IMR-90 (cell line): Measurements from ENCODE around the gene MBIP. TPM values are rescaled to one million over a fixed set of nuclear protein-coding genes. Genes with fewer than 3 reads are reported as not detected.

Experiments
- ATAC-seq: fragments of 200-7000 bp; cut with Tn5 transposase; 2 replicates; pipeline ENCODE4 v1.9.1; 2020; ENCODE audit warnings: low read depth, mild to moderate bottlenecking, moderate library complexity
- BruUV-seq: library from RNA; stranded (reverse); fragments of 400-500 nt; replicated peaks from 2 replicates; lab custom pipeline; 2021; lab: Mats Ljungman, UMichigan
- CTCF ChIA-PET: fragments of 300-600 bp; formaldehyde crosslinking; extraction: SDS; loops from one replicate; lab custom pipeline; 2021; ENCODE audit warnings: antibody characterized with exemption; lab: Yijun Ruan, JAX
- POLR2A ChIA-PET: fragments of 300-600 bp; sonication (Branson Sonifier 250); formaldehyde crosslinking; loops from one replicate; lab custom pipeline; 2022; ENCODE audit warnings: antibody characterized with exemption; ENCODE audit not compliant: unreplicated experiment; lab: Charles Lee
- DNase-seq: peaks from one replicate; pipeline ENCODE4 v3.0.0; 2013
- H2AFZ ChIP-seq: replicated peaks from 2 replicates; pipeline ENCODE3; 2013; ENCODE audit warnings: low read length, mild to moderate bottlenecking; ENCODE audit not compliant: poor library complexity
- H2AK5ac ChIP-seq: 2 replicates; pipeline ENCODE4 v1.6.1; 2013; ENCODE audit warnings: low read depth, low read length, inconsistent platforms
- H2AK9ac ChIP-seq: replicated peaks from 2 replicates; pipeline ENCODE3; 2013; ENCODE audit warnings: mild to moderate bottlenecking, low read depth, low read length, moderate library complexity; ENCODE audit not compliant: poor library complexity
- H2BK120ac ChIP-seq: 2 replicates; pipeline ENCODE4 v1.6.1; 2013; ENCODE audit warnings: low read depth, low read length, inconsistent platforms
- H2BK15ac ChIP-seq: 3 replicates; pipeline ENCODE4 v1.6.1; 2013; ENCODE audit warnings: low read depth, low read length, inconsistent platforms
- H2BK20ac ChIP-seq: 2 replicates; pipeline ENCODE4 v1.6.1; 2013; ENCODE audit warnings: low read depth, mild to moderate bottlenecking, inconsistent platforms, low read length, moderate library complexity
- H2BK5ac ChIP-seq: 2 replicates; pipeline ENCODE4 v1.6.1; 2013; ENCODE audit warnings: mild to moderate bottlenecking, low read depth, low read length, inconsistent platforms; ENCODE audit not compliant: poor library complexity, severe bottlenecking
- H3K14ac ChIP-seq: replicated peaks from 2 replicates; pipeline ENCODE4 v1.6.1; 2013; ENCODE audit warnings: low read depth, low read length, inconsistent platforms
- H3K18ac ChIP-seq: 2 replicates; pipeline ENCODE4 v1.6.1; 2013; ENCODE audit warnings: low read depth, low read length, control low read depth
- H3K23ac ChIP-seq: 2 replicates; pipeline ENCODE4 v1.6.1; 2013; ENCODE audit warnings: low read depth, low read length, inconsistent platforms
- H3K27ac ChIP-seq: 2 replicates; pipeline ENCODE4 v1.5.1; 2013; ENCODE audit warnings: mild to moderate bottlenecking, control low read depth, low read length; ENCODE audit not compliant: insufficient read depth
- H3K27me3 ChIP-seq: 2 replicates; pipeline ENCODE4 v1.6.1; 2013; ENCODE audit warnings: low read length; ENCODE audit not compliant: control insufficient read depth, insufficient read depth
- H3K36me3 ChIP-seq: 2 replicates; pipeline ENCODE4 v1.6.1; 2013; ENCODE audit warnings: low read length, mixed read lengths; ENCODE audit not compliant: control insufficient read depth, insufficient read depth
- H3K4ac ChIP-seq: 2 replicates; pipeline ENCODE4 v1.6.1; 2013; ENCODE audit warnings: low read depth, low read length, inconsistent platforms
- H3K4me1 ChIP-seq: 2 replicates; pipeline ENCODE4 v1.6.1; 2013; ENCODE audit warnings: low read length, mixed read lengths; ENCODE audit not compliant: control insufficient read depth, insufficient read depth
- H3K4me2 ChIP-seq: 2 replicates; pipeline ENCODE4 v1.6.1; 2013; ENCODE audit warnings: low read depth, mild to moderate bottlenecking, control low read depth, low read length, moderate library complexity
- H3K4me3 ChIP-seq: 2 replicates; pipeline ENCODE4 v1.5.1; 2013; ENCODE audit warnings: low read depth, mild to moderate bottlenecking, control low read depth, low read length, moderate library complexity; ENCODE audit not compliant: insufficient read depth
- H3K56ac ChIP-seq: 2 replicates; pipeline ENCODE4 v1.6.1; 2013; ENCODE audit warnings: low read length, inconsistent platforms; ENCODE audit not compliant: insufficient read depth; ENCODE audit errors: extremely low read depth
- H3K79me1 ChIP-seq, 2 experiments: 2 replicates each; pipeline ENCODE4 v1.6.1; 2013; ENCODE audit warnings: low read length in 2 of 2, inconsistent platforms in 1 of 2, low read depth in 1 of 2
- H3K9ac ChIP-seq: 2 replicates; pipeline ENCODE4 v1.6.1; 2013; ENCODE audit warnings: low read depth, low read length, control low read depth
- H3K9me1 ChIP-seq: 2 replicates; pipeline ENCODE4 v1.6.1; 2013; ENCODE audit warnings: low read length, inconsistent platforms; ENCODE audit not compliant: insufficient read depth
- H3K9me3 ChIP-seq: 2 replicates; pipeline ENCODE4 v1.6.1; 2013; ENCODE audit warnings: low read length; ENCODE audit not compliant: control insufficient read depth, insufficient read depth
- H4K20me1 ChIP-seq: 2 replicates; pipeline ENCODE4 v1.6.1; 2013; ENCODE audit warnings: low read length, inconsistent platforms; ENCODE audit not compliant: insufficient read depth
- H4K5ac ChIP-seq: 2 replicates; pipeline ENCODE4 v1.6.1; 2013; ENCODE audit warnings: mild to moderate bottlenecking, low read depth, low read length, control low read depth
- H4K8ac ChIP-seq, 2 experiments: 2 replicates each; pipeline ENCODE4 v1.6.1; 2013; ENCODE audit warnings: low read depth in 2 of 2, low read length in 2 of 2, control low read depth in 1 of 2, inconsistent platforms in 1 of 2
- H4K91ac ChIP-seq: 2 replicates; pipeline ENCODE4 v1.6.1; 2013; ENCODE audit warnings: low read depth, low read length, inconsistent platforms; ENCODE audit not compliant: insufficient read depth
- CHD1 ChIP-seq: IDR thresholded peaks from 2 replicates; pipeline ENCODE4 v1.6.1; 2012; ENCODE audit warnings: low read depth, low read length, improper control_type of control experiment
- RFX5 ChIP-seq: IDR thresholded peaks from 2 replicates; pipeline ENCODE4 v1.8.0; 2012; ENCODE audit warnings: low read depth, mild to moderate bottlenecking, low read length, moderate library complexity
- WGBS, 2 experiments: methylation state at CpG; one replicate each; pipeline versions ENCODE4 v1.1.5 to v1.1.7; 2013; ENCODE audit warnings: missing lambda C conversion rate in 2 of 2; ENCODE audit not compliant: insufficient read length in 1 of 2; ENCODE audit errors: extremely low coverage in 2 of 2; 5-methylcytosine and 5-hydroxymethylcytosine counted together
- dilution Hi-C: fragments of 300-500 bp; cut with HindIII; formaldehyde crosslinking; loops from one replicate; pipeline ENCODE4 v1.14.3; 2018; ENCODE audit warnings: low sequenced_read_pairs; ENCODE audit not compliant: unreplicated experiment
- in situ Hi-C: fragments of 300-500 bp; cut with MboI; formaldehyde crosslinking; loops from 3 replicates; pipeline ENCODE4 v1.14.3; 2019; ENCODE audit warnings: low sequenced_read_pairs, inconsistent platforms, mixed read lengths
- intact Hi-C: fragments of 100-400 bp; cut with micrococcal nuclease; formaldehyde crosslinking; loops from 2 replicates; pipeline ENCODE4 v1.10.0; 2022
- polyA plus RNA-seq, 3 experiments: library from polyadenylated mRNA; depleted of rRNA; stranded (reverse); fragments of >200 nt; gene quantifications; 2 replicates each; pipeline ENCODE4 v1.2.3, GENCODE V29; 2012; ENCODE audit warnings: low replicate concordance in 1 of 3
- total RNA-seq: library from RNA; depleted of rRNA; stranded (reverse); fragments of >200 nt; gene quantifications from 2 replicates; pipeline ENCODE4 v1.2.3, GENCODE V29; 2012
- TF ChIP-seq, protein P1 (sequence below): fragments of 150-350 bp; IDR thresholded peaks from 2 replicates; pipeline ENCODE4 v1.6.1; 2017; ENCODE audit warnings: mild to moderate bottlenecking, antibody characterized with exemption, low read length, low read depth
- TF ChIP-seq, protein P2 (sequence below): fragments of 150-350 bp; IDR thresholded peaks from 2 replicates; pipeline ENCODE4 v1.6.1; 2016; ENCODE audit warnings: low read depth, mild to moderate bottlenecking, low read length, moderate library complexity, borderline replicate concordance

Gene MBIP
- total and polyA plus RNA-seq, 2 of the 4 experiments (the other 2 are of a cell fraction), result 9.3 to 17.4 TPM

DNA sequence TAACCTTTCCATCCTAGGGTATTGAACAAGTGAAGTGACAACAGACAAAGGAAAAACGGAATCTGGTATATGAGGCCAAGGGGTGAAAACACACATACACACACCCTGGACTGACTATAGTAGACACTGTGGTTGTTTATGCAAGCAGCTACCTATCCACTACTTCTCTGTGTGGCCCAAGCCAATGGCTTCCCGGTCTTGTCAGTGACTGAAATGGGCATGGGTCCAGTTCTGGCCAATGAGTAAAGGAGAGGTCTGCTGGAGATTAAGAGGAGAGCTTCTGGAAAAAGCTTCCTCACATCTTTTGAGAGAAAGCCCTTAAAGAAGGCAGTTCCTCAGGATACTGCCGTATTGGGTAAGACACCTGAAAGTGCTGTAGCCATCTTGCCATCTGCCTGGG is 19.3 kb downstream of the MBIP start:
- Histone ChIP-seq H3K18ac (no peak overlapping the region), H3K9me1 (0 out of 2 replicates have a peak, but pooled peaks cover 6% of the 10 kb centered on the region), H3K56ac (no peak overlapping the region), H2BK120ac (no peak overlapping the region), H3K4me1 (peaks cover 2% of the 10 kb centered on the region; the same call in 1 of the 2 replicates), H2BK15ac (no peak overlapping the region), H3K36me3 (peaks cover 21% of the 10 kb centered on the region), H2BK20ac (no peak overlapping the region), H3K9me3 (no peaks in the 10 kb centered on the region), H3K4me3 (no peak overlapping the region), H4K8ac (no peak overlapping the region), H3K4ac (no peak overlapping the region), H3K9ac (no peak overlapping the region), H2AK9ac (no peak overlapping the region), H3K14ac (no peak overlapping the region), H2BK5ac (no peak overlapping the region), H3K4me2 (no peak overlapping the region), H3K27ac (no peak overlapping the region), H3K27me3 (no peaks in the 10 kb centered on the region), H4K20me1 (peaks cover 4% of the 10 kb centered on the region; the same call in 1 of the 2 replicates), H2AK5ac (no peak overlapping the region), H4K5ac (no peak overlapping the region), H4K91ac (no peak overlapping the region), H3K79me1 (peaks cover 7% of the 10 kb centered on the region in 2 experiments), H2AFZ (no peak overlapping the region), H3K23ac (no peak overlapping the region)
- no CpG with 5 or more reads among the region's 3 CpGs for WGBS, 2 experiments
- intact Hi-C loops (loop anchor here (2.0 kb wide), 1 partner anchor 16 kb away; no protein-coding TSS in a partner anchor), in situ Hi-C loops (no loop called here), dilution Hi-C loops (no loop called here)
- no peak for TF ChIP-seq RFX5
- TF ChIP-seq, protein P1, sequence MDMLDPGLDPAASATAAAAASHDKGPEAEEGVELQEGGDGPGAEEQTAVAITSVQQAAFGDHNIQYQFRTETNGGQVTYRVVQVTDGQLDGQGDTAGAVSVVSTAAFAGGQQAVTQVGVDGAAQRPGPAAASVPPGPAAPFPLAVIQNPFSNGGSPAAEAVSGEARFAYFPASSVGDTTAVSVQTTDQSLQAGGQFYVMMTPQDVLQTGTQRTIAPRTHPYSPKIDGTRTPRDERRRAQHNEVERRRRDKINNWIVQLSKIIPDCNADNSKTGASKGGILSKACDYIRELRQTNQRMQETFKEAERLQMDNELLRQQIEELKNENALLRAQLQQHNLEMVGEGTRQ, result no peak
- no peak for TF ChIP-seq CHD1
- TF ChIP-seq, protein P2, sequence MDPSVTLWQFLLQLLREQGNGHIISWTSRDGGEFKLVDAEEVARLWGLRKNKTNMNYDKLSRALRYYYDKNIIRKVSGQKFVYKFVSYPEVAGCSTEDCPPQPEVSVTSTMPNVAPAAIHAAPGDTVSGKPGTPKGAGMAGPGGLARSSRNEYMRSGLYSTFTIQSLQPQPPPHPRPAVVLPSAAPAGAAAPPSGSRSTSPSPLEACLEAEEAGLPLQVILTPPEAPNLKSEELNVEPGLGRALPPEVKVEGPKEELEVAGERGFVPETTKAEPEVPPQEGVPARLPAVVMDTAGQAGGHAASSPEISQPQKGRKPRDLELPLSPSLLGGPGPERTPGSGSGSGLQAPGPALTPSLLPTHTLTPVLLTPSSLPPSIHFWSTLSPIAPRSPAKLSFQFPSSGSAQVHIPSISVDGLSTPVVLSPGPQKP, result no peak
- ATAC-seq, result no peak
- ChIA-PET CTCF (no interaction called here), POLR2A (no interaction called here)
- BruUV-seq, result no TSS peak
- peak; percentile 7 for DNase-seq
